Loucy (cell line): ENCODE measurements around the gene FAT1.

Source experiments
- CTCF ChIP-seq: fragments of 200-600 bp; sonication (generic); conservative IDR thresholded peaks from 2 replicates; pipeline ENCODE4 v1.5.1; 2014; ENCODE audit warnings: mild to moderate bottlenecking, antibody characterized with exemption, low read length
- EZH2phosphoT487 ChIP-seq: fragments of 200-600 bp; IDR thresholded peaks from 2 replicates; pipeline ENCODE4 v1.6.1; 2018; ENCODE audit warnings: antibody characterized with exemption, mild to moderate bottlenecking, moderate library complexity, borderline replicate concordance

GRCh38 chr4:186642998-186643397 is 80.7 kb downstream of the FAT1 start:
- no peak for TF ChIP-seq CTCF
- TF ChIP-seq EZH2phosphoT487: no peak
